ENCODE results near the gene SDHAF4. TPM values are rescaled to one million over a fixed set of nuclear protein-coding genes. Genes with fewer than 3 reads are reported as not detected.
"Not testable (repeated sequence)": the region's sequence is repeated elsewhere in the genome, so short reads cannot be mapped to it uniquely, and the experiment has no call there.

Gene SDHAF4
- total and polyA plus RNA-seq, 7 donors: 3.9 to 11.4 (median 8.3) TPM

DNA sequence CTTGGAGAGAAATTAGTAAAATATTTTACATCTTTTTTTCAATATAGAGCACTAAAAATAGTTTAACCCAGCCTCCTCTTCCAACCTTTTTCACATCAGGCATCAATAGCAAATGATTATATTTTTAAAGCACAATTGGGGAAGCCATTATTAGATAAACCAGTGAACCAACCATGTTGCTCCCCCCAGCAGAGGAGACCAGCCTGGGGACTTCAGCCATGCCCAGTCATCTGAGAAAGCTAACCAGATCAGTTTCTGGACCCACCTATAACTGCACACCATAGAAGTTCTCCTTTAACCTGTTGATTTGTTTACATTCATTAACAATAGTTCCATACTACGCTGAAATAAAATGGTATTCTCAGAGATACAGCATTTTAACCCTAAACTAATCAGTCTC is 13.8 kb upstream of the SDHAF4 start:
- Histone ChIP-seq H3K4me1 (peaks cover 10% of the 10 kb centered on the region), H3K27me3 (ENCODE audit: insufficient read depth in 3 of 3, low read length in 2 of 3) (no peaks in the 10 kb centered on the region), H3K36me3 (ENCODE audit: insufficient read depth in 1 of 2, low read depth in 1 of 2) (no peaks in the 10 kb centered on the region), H3K4me3 (peak overlapping the region; percentile 54), H3K9me3 (no peaks in the 10 kb centered on the region), H3K27ac (peak overlapping the region; percentile 62)
- WGBS, 3 donors: 86 to 95% (median 89%) methylated on average over 1 of the region's 1 CpG
- TF ChIP-seq, protein P1, sequence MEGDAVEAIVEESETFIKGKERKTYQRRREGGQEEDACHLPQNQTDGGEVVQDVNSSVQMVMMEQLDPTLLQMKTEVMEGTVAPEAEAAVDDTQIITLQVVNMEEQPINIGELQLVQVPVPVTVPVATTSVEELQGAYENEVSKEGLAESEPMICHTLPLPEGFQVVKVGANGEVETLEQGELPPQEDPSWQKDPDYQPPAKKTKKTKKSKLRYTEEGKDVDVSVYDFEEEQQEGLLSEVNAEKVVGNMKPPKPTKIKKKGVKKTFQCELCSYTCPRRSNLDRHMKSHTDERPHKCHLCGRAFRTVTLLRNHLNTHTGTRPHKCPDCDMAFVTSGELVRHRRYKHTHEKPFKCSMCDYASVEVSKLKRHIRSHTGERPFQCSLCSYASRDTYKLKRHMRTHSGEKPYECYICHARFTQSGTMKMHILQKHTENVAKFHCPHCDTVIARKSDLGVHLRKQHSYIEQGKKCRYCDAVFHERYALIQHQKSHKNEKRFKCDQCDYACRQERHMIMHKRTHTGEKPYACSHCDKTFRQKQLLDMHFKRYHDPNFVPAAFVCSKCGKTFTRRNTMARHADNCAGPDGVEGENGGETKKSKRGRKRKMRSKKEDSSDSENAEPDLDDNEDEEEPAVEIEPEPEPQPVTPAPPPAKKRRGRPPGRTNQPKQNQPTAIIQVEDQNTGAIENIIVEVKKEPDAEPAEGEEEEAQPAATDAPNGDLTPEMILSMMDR (IDR thresholded peaks at IDR 0.05): no peak
- peak in 2 of 4 donors; percentile 42 to 66 for ATAC-seq
- intact Hi-C loops (cut with DNase I): loop anchor here in 1 of 2 donors (5.0 to 10.0 kb wide), 2 partner anchors 109 to 402 kb away; partner anchors contain the start of gene B3GAT2
- no peak for DNase-seq

DNA sequence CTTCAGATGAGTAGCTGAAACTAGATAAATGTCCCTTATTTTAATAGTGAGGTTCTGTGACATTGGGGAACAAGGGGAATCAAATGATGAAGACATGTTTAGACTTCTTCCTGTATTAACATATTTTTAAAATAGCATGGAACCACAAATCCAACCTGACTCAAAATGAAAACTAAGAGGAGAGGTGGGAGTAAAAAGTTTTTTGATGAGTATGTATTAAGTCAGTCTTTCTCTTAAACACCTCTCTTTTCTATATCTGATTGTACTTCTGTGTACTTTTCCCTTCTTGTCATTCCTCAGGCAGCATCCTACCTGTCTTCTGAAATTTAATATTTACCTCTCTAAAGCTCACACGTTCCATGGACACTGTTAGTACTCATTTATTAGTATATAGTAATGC is 8.7 kb upstream of the SDHAF4 start:
- Histone ChIP-seq H3K27me3 (ENCODE audit: insufficient read depth in 3 of 3, low read length in 2 of 3) (no peaks in the 10 kb centered on the region), H3K4me1 (peaks cover 5% of the 10 kb centered on the region), H3K9me3 (no peaks in the 10 kb centered on the region), H3K4me3 (no peak overlapping the region), H3K36me3 (ENCODE audit: insufficient read depth in 1 of 2, low read depth in 1 of 2) (no peaks in the 10 kb centered on the region), H3K27ac (no peak overlapping the region)
- TF ChIP-seq, protein P1 (IDR thresholded peaks at IDR 0.05): no peak
- intact Hi-C loops (cut with DNase I): loop anchor here in 1 of 2 donors (10.0 kb wide), 1 partner anchor 397 kb away; the partner anchor contains the start of gene B3GAT2
- DNase-seq (no peak), ATAC-seq (no peak)
- WGBS, 3 donors: 81 to 93% (median 86%) methylated on average over 1 of the region's 1 CpG

DNA sequence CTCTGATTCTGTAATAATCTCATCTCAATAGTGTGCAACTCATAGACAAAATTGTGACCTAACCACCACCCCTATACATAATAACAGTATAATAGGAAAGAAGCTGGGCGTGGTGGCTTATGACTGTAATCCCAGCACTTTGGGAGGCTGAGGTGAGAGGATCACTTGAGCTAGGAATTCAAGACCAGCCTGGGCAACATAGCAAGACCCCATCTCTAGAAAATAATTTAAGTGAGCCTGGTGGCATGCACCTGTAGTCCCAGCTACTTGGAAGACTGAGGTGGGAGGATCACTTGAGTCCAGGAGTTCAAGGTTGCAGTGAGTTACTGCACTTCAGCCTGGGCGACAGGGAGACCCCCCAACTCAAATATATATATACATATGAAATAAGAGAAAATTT is 4.3 kb upstream of the SDHAF4 start:
- WGBS, 3 donors: 66 to 94% (median 92%) methylated on average over 2 of the region's 2 CpGs

DNA sequence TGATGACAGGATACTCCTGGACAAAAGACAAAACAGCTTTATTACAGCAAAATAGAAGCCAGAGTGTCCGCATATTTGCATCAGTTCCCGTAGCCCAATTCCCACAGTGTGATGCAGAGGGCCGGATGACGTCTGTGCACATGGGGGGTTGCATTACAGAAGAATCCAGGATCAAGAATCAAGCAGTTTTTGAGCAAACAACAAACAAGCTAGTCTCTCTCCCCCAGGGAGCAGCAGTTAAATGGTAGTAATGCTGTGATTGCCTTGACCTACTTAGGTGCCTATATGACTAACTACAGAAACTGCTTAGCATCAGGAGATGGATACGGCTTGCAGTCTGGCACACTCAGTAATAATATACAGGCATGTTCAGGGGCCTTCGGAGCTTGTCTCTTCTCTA is 3.2 kb upstream of the SDHAF4 start:
- no peaks in the 10 kb centered on the region for H3K9me3 ChIP-seq
- no peak overlapping the region for H3K27ac ChIP-seq
- H3K27me3 ChIP-seq (ENCODE audit: insufficient read depth in 3 of 3, low read length in 2 of 3): no peaks in the 10 kb centered on the region
- DNase-seq (peak in 1 of 2 donors; percentile 29), ATAC-seq (no peak)
- intact Hi-C loops (cut with DNase I): loop anchor here in 1 of 2 donors (10.0 kb wide), 1 partner anchor 769 kb away; the partner anchor contains the start of gene LMBRD1
- no peaks in the 10 kb centered on the region for H3K36me3 ChIP-seq (ENCODE audit: insufficient read depth in 1 of 2, low read depth in 1 of 2)
- H3K4me3 ChIP-seq: no peak overlapping the region
- H3K4me1 ChIP-seq: no peaks in the 10 kb centered on the region
- TF ChIP-seq, protein P1 (IDR thresholded peaks at IDR 0.05): no peak
- 58 to 60% (median 58%) methylated on average over 6 of the region's 6 CpGs for WGBS, 3 donors

More for the DNA sequence above, 4.3 kb upstream of the SDHAF4 start:
- not testable (repeated sequence) for H3K9me3 ChIP-seq; H3K4me3 ChIP-seq; H3K36me3 ChIP-seq (ENCODE audit: insufficient read depth in 1 of 2, low read depth in 1 of 2); DNase-seq; ATAC-seq; H3K27ac ChIP-seq; H3K27me3 ChIP-seq (ENCODE audit: insufficient read depth in 3 of 3, low read length in 2 of 3); H3K4me1 ChIP-seq
- intact Hi-C loops (cut with DNase I): loop anchor here in 1 of 2 donors (10.0 kb wide), 1 partner anchor 768 kb away; the partner anchor contains the start of gene LMBRD1

DNA sequence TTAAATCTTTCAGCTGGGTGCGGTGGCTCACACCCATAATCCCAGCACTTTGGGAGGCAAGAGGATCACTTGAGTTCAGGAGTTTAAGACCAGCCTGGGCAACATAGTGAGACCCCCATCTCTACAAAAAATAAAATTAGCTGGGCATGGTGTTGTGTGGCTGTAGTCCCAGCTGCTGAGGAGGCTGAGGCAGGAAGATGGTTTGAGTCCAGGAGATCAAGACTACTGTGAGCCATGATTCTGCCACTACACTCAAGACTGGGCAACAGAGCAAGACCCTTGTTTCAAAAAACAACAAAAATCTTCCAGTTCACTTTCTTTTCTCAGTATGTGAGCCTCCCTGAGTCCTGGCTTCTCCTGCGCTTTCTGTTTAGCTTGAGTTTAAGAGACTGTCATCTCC is 7.9 kb downstream of the SDHAF4 start:
- H3K27me3 ChIP-seq (ENCODE audit: insufficient read depth in 3 of 3, low read length in 2 of 3): no peaks in the 10 kb centered on the region
- no peaks in the 10 kb centered on the region for H3K4me1 ChIP-seq
- ATAC-seq (no peak), DNase-seq (no peak)
- peaks cover 0 to 5% of the 10 kb centered on the region in 2 donors for H3K36me3 ChIP-seq (ENCODE audit: insufficient read depth in 1 of 2, low read depth in 1 of 2)
- WGBS, 3 donors: 93 to 100% (median 95%) methylated on average over 2 of the region's 2 CpGs
- TF ChIP-seq, protein P1 (IDR thresholded peaks at IDR 0.05): no peak
- intact Hi-C loops (cut with DNase I): no loop called here
- no peak overlapping the region for H3K27ac ChIP-seq
- H3K9me3 ChIP-seq: no peaks in the 10 kb centered on the region
- no peak overlapping the region for H3K4me3 ChIP-seq
